DOHH2 (cell line): ENCODE data around the gene MXD3.

ENCODE experiments used
- EZH2phosphoT487 ChIP-seq: fragments of 200-600 bp; sonication (generic); IDR thresholded peaks from 2 replicates; pipeline ENCODE4 v1.6.1; 2017; ENCODE audit warnings: borderline replicate concordance, mild to moderate bottlenecking, antibody characterized with exemption, low read length, moderate library complexity, mixed read lengths
- TF ChIP-seq, protein P1 (sequence below): fragments of 200-600 bp; sonication (generic); IDR thresholded peaks from one replicate; pipeline ENCODE4 v1.5.1; 2014; ENCODE audit warnings: antibody characterized with exemption, mild to moderate bottlenecking, low read depth, low read length; ENCODE audit not compliant: poor library complexity, severe bottlenecking

GRCh38 chr5:177310332-177310731 lies 1.4 kb downstream of the MXD3 start:
- TF ChIP-seq, protein P1, sequence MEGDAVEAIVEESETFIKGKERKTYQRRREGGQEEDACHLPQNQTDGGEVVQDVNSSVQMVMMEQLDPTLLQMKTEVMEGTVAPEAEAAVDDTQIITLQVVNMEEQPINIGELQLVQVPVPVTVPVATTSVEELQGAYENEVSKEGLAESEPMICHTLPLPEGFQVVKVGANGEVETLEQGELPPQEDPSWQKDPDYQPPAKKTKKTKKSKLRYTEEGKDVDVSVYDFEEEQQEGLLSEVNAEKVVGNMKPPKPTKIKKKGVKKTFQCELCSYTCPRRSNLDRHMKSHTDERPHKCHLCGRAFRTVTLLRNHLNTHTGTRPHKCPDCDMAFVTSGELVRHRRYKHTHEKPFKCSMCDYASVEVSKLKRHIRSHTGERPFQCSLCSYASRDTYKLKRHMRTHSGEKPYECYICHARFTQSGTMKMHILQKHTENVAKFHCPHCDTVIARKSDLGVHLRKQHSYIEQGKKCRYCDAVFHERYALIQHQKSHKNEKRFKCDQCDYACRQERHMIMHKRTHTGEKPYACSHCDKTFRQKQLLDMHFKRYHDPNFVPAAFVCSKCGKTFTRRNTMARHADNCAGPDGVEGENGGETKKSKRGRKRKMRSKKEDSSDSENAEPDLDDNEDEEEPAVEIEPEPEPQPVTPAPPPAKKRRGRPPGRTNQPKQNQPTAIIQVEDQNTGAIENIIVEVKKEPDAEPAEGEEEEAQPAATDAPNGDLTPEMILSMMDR: no peak
- TF ChIP-seq EZH2phosphoT487: no peak
